ENCODE results near the gene ZMYM2.

Gene ZMYM2

DNA sequence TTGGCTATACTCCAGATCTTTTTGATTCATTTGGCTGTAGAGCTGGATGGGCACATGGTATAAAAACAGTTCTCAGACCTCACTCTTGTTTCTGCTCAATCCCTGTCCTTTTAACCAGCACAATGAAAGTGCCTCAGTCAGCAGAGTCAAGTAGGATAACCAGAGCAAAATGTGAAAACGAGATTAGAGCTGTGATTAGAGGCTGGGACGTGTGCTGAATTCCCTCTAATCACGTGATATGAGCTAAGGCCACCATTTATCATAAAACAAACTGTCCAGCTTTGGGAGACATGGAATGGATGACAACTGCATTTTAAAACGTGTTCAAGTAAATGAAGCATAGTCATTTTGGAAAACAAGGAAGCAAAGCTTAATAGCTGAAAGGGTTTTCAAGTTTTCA, 148.2 kb downstream of the ZMYM2 start:
- no peak for TF ChIP-seq NFIC (IDR thresholded peaks at IDR 0.05)
- no peak for TF ChIP-seq MAX (IDR thresholded peaks at IDR 0.05)
- no peak for TF ChIP-seq TAF1 (IDR thresholded peaks at IDR 0.05; ENCODE audit: low read depth)
- no peak for TF ChIP-seq EP300 (IDR thresholded peaks at IDR 0.05; ENCODE audit: borderline replicate concordance)
- TF ChIP-seq FOXM1 (IDR thresholded peaks at IDR 0.05; ENCODE audit: borderline replicate concordance, low read depth), result no peak
- TF ChIP-seq ZBTB7A (IDR thresholded peaks at IDR 0.05; ENCODE audit: low read depth), result no peak

GRCh38 chr13:20109037-20109436, 150.5 kb downstream of the ZMYM2 start:
- TF ChIP-seq CEBPB (IDR thresholded peaks at IDR 0.05), result no peak
- no peak for TF ChIP-seq EP300 (IDR thresholded peaks at IDR 0.05; ENCODE audit: borderline replicate concordance)
- no peak for TF ChIP-seq YY1 (IDR thresholded peaks at IDR 0.05; ENCODE audit: low read depth)
- TF ChIP-seq RAD21 (IDR thresholded peaks at IDR 0.05; ENCODE audit: low read depth), result no peak
- TF ChIP-seq TAF1 (IDR thresholded peaks at IDR 0.05; ENCODE audit: low read depth), result no peak
- no peak for TF ChIP-seq MAX (IDR thresholded peaks at IDR 0.05)
- TF ChIP-seq TCF12 (IDR thresholded peaks at IDR 0.05; ENCODE audit: low read depth), result no peak
- TF ChIP-seq EGR1 (IDR thresholded peaks at IDR 0.05), result no peak
- no peak for TF ChIP-seq ZBTB7A (IDR thresholded peaks at IDR 0.05; ENCODE audit: low read depth)
- TF ChIP-seq, protein P1, sequence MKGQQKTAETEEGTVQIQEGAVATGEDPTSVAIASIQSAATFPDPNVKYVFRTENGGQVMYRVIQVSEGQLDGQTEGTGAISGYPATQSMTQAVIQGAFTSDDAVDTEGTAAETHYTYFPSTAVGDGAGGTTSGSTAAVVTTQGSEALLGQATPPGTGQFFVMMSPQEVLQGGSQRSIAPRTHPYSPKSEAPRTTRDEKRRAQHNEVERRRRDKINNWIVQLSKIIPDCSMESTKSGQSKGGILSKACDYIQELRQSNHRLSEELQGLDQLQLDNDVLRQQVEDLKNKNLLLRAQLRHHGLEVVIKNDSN (IDR thresholded peaks at IDR 0.05), result no peak
- no peak for TF ChIP-seq FOXM1 (IDR thresholded peaks at IDR 0.05; ENCODE audit: borderline replicate concordance, low read depth)
- TF ChIP-seq NFIC (IDR thresholded peaks at IDR 0.05), result no peak
- TF ChIP-seq CREB1 (IDR thresholded peaks at IDR 0.05; ENCODE audit: low read depth), result no peak

GRCh38 chr13:20114066-20114610, 155.6 kb downstream of the ZMYM2 start:
- no peak for TF ChIP-seq YY1 (IDR thresholded peaks at IDR 0.05; ENCODE audit: low read depth)
- TF ChIP-seq TCF12 (IDR thresholded peaks at IDR 0.05; ENCODE audit: low read depth), result no peak
- no peak for TF ChIP-seq CEBPB (IDR thresholded peaks at IDR 0.05)
- TF ChIP-seq, protein P2, sequence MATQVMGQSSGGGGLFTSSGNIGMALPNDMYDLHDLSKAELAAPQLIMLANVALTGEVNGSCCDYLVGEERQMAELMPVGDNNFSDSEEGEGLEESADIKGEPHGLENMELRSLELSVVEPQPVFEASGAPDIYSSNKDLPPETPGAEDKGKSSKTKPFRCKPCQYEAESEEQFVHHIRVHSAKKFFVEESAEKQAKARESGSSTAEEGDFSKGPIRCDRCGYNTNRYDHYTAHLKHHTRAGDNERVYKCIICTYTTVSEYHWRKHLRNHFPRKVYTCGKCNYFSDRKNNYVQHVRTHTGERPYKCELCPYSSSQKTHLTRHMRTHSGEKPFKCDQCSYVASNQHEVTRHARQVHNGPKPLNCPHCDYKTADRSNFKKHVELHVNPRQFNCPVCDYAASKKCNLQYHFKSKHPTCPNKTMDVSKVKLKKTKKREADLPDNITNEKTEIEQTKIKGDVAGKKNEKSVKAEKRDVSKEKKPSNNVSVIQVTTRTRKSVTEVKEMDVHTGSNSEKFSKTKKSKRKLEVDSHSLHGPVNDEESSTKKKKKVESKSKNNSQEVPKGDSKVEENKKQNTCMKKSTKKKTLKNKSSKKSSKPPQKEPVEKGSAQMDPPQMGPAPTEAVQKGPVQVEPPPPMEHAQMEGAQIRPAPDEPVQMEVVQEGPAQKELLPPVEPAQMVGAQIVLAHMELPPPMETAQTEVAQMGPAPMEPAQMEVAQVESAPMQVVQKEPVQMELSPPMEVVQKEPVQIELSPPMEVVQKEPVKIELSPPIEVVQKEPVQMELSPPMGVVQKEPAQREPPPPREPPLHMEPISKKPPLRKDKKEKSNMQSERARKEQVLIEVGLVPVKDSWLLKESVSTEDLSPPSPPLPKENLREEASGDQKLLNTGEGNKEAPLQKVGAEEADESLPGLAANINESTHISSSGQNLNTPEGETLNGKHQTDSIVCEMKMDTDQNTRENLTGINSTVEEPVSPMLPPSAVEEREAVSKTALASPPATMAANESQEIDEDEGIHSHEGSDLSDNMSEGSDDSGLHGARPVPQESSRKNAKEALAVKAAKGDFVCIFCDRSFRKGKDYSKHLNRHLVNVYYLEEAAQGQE (IDR thresholded peaks at IDR 0.05; ENCODE audit: low read depth), result no peak
- TF ChIP-seq, protein P1 (IDR thresholded peaks at IDR 0.05), result no peak

GRCh38 chr13:20116213-20116612, 157.7 kb downstream of the ZMYM2 start:
- TF ChIP-seq CEBPB (IDR thresholded peaks at IDR 0.05) (no peak), TEAD4 (IDR thresholded peaks at IDR 0.05) (no peak), EGR1 (IDR thresholded peaks at IDR 0.05) (no peak), EP300 (IDR thresholded peaks at IDR 0.05; ENCODE audit: borderline replicate concordance) (no peak), NFIC (IDR thresholded peaks at IDR 0.05) (no peak), FOXM1 (IDR thresholded peaks at IDR 0.05; ENCODE audit: borderline replicate concordance, low read depth) (no peak), TAF1 (IDR thresholded peaks at IDR 0.05; ENCODE audit: low read depth) (no peak), TCF12 (IDR thresholded peaks at IDR 0.05; ENCODE audit: low read depth) (no peak), ZBTB7A (IDR thresholded peaks at IDR 0.05; ENCODE audit: low read depth) (no peak)
- TF ChIP-seq, protein P2 (IDR thresholded peaks at IDR 0.05; ENCODE audit: low read depth), result no peak

- TF ChIP-seq YY1 (IDR thresholded peaks at IDR 0.05; ENCODE audit: low read depth) (0 out of 2 replicates have a peak, but pooled peaks have one; percentile 65), CEBPB (IDR thresholded peaks at IDR 0.05) (no peak), TAF1 (IDR thresholded peaks at IDR 0.05; ENCODE audit: low read depth) (no peak), MAX (IDR thresholded peaks at IDR 0.05) (peak; percentile 44; the same call in 1 of the 2 replicates)
Observed at GRCh38 chr13:20118268-20119140, 160.0 kb downstream of the ZMYM2 start.

GRCh38 chr13:20119960-20120359, 161.4 kb downstream of the ZMYM2 start:
- 0 out of 2 replicates have a peak, but pooled peaks have one; percentile 17 for TF ChIP-seq TCF12 (IDR thresholded peaks at IDR 0.05; ENCODE audit: low read depth)
- TF ChIP-seq ZBTB7A (IDR thresholded peaks at IDR 0.05; ENCODE audit: low read depth), result no peak
- peak; percentile 57 for TF ChIP-seq YY1 (IDR thresholded peaks at IDR 0.05; ENCODE audit: low read depth)
